GM18511 (cell line): ENCODE measurements around the gene NLRP6.
"Not testable (repeated sequence)": the region's sequence is repeated elsewhere in the genome, so short reads cannot be mapped to it uniquely, and the experiment has no call there.

Experiments used
- ATAC-seq: cut with Tn5 transposase; IDR thresholded peaks from one replicate; pipeline ENCODE4 v1.9.1; 2021; ENCODE audit warnings: mild to moderate bottlenecking, moderate library complexity; ENCODE audit not compliant: unreplicated experiment

Gene NLRP6

DNA sequence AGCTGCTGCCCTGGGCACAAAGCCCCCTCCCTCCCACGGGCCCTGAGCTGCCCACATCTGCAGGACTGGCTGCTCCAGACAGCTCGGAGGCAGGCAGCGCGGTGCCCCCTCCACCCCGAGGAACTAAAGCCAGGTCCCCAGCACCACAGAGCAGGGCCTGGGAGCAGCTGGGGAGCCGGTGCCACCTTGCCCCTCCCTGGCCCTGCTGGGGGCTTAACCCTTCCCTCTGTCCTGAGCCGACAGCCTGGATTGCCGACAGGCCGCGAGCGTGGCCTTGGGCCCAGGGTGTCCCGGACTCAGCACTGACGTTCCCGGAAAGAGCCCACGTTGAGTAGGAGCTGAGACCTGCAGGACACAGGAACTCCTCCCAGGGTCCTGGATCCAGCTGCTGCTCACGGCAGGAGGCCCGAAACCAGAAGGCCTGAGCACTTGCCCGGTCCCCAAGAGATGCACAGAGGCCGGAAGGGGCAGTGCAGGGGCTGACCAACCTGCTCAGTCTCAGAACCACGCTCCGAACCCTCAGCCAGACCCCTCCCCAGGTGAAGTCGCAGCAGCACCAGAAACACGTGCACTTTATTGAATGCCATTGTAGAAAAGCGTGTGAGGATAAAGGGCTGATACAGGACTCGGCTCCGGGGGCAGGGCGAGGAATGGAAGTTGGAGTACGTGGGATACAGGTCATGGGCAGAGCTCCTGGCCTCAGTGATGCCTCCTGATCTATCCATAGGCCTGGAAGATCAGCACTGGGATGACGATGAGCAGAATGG lies 41.1 kb downstream of the NLRP6 start:
- ATAC-seq: peak; percentile 24

DNA sequence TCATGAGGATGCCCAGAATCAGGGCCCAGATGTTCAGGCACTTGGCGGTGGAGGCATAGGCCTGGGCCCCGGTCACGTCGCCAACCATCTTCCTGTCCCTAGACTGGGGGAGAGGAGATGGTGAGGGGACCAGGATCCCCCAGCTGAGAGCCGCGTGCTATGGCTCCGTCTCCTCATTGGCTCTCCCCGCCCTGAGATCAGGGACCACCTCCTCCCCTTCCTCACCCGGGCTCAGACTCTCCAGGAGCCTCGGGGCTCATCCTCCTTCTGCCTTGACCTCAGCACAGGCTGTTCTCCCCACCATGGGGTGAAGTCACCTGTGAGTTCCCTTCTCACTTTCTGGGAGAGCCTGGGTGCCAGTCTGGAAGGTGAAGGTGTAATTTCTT lies 41.7 kb downstream of the NLRP6 start:
- not testable (repeated sequence) for ATAC-seq

DNA sequence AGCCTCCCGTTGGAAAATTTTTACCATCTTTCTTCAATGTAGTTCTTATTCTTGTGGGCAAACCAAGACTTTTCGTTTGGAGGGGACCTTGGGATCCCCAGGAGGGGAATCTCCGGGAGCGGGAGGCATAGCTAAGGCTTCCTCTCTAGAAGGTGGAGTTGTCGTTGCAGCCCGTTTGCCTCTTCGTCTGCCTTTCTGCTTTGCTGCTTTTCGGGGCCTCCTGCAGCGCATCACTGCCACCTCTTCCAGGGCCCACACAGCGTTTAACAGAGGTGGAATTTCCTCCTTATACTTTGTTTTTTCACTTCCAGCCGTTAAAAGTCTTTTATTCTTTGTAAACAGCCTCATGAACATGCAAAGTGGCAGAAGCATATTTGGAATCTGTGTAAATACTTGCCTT lies 45.9 kb downstream of the NLRP6 start:
- ATAC-seq: no peak

DNA sequence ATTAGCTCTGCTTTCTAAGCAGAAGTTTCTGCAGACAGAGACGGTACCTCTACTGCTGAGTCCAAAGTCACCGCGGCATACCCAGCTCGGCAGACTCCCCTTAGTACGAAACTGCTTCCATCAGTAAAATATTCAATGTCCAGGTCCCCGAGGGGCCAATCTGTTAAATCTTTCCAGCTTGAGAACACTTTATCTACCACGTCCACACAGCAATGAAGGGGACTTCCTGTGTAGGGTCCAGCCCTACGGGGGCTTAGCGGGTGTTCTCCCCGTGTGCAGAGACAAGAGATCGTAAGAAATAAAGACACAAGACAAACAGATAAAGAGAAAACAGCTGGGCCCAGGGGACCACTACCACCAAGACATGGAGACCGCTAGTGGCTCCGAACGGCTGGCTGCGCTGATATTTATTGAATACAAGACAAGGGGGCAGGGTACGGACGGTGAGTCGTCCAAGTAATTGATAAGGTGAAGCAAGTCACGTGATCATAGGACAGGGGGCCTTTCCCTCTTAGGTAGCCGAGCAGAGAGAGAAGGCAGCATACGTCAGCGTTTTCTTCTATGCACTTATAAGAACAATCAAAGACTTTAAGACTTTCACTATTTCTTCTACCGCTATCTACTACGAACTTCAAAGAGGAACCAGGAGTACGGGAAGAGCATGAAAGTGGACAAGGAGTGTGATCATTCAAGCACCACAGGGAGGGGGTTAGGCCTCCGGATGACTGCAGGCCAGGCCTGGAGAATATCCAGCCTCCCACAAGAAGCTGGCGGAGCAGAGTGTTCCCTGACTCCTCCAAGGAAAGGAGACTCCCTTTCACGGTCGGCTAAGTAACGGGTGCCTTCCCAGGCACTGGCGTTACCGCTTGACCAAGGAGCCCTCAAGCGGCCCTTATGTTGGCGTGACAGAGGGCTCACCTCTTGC lies 46.6 kb downstream of the NLRP6 start:
- not testable (repeated sequence) for ATAC-seq

DNA sequence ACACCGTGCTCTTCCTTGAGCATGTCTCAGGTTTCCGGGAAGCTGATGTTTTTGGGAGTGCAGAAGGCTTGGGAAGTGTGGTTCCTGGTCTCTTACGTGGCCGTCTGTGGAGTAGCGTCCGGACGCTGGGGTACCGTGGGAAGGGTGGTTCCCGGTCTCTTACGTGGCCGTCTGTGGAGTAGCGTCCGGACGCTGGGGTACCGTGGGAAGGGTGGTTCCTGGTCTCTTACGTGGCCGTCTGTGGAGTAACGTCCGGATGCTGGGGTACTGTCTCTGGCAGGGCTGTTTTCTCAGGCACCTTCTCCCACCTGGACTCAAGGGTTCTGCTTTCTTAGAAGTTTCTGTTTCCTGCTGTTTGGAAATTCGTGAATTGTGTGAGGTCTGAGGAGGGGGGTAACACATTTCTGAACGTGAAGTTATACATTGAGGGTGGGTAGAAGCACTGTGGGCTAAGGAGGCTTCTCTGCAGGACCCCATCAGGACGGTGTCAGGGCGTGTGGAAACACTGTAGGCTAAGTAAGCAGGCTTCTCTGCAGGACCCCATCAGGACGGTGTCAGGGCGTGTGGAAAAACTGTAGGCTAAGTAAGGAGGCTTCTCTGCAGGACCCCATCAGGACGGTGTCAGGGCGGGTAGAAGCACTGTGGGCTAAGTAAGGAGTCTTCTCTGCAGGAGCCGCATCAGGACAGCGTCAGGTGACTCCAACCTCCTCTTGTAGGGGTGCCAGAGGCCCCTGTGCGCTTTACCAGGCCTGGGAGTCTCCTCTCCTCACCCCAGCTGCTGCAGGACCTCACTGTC lies 47.8 kb downstream of the NLRP6 start:
- ATAC-seq: no peak

DNA sequence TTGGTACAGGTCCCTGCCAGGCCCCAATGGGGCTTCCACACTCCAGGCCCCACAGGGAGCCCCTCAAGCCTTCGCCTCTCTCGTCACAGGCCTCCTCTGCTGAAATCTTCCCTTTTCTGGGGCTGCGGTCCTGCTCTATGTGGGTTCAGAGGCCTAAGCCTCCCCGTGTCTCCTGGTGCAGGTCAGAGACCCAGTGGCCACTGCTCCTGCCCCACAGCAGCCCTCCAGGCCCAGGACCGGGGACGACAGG lies 48.3 kb downstream of the NLRP6 start:
- no peak for ATAC-seq

DNA sequence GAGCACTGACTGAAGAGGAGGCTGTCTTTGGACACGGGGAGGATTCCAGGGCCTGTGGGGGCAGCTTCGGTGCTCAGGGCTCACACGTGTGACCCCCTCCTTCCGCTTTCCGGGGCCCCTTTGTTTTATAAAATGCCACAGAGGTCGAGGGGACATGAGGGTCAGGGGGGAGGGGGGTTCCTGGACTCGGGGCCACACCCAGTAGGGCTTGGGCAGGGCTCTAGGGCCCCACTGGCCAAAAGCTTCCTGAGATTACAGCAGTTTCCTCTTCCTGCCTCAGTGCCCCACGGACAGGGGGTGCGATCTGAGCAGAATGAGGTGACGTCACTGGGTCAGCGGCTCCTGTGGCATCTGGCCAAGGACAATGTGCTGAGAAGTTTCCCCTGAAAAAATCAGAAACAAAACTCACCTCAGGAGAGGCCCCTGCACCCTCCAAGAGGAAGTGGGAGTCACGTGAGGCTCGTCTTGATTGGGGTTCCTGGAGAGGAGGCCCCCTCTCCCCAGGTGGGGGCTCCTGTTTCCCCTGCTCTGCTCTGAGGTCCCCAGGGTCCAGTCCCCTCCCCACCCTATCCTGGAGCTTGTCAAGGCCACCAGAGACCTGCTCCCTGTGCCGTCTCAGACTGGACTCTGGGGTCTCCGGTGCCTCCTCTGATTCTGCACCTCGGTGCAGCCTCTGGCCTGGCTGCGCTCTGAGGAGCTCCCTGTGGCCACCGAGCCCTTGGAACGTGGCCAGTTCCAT lies 48.8 kb downstream of the NLRP6 start:
- peak; percentile 80 for ATAC-seq

DNA sequence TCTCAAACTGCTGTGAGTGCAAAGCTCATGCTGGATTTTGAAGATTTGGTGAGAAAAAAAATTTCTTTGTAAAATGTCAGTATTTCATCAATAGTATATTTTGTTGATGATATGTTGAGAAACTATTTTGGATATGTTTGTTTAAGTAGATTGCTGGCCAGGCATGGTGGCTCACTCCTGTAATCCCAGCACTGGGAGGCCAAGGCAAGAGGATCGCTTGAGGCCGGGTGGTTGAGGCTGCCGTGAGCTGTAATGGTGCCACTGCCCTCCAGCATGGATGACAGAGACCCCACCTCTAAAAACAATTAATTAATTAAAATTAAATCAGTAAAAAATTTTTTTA lies 49.3 kb downstream of the NLRP6 start:
- ATAC-seq: no peak

DNA sequence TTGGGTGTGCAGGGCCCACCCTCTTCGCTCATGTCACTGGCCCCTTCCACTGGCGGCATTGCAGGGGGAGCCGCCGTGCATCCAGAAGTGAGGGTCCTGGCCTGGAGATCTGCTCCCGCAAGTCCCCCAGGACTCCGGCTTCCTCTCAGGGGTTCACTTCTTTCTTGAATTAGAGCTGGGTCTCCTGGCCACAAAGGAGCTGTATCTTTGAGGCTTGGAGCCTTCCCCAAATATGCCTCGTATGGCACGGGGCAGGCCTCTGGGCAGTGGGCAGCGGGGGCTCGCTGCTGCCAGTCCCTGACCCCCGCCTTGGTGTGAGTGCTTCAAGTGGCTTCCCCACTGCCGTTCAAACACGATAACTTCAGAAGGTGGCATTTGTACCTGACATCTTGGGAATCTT lies 49.8 kb downstream of the NLRP6 start:
- no peak for ATAC-seq

DNA sequence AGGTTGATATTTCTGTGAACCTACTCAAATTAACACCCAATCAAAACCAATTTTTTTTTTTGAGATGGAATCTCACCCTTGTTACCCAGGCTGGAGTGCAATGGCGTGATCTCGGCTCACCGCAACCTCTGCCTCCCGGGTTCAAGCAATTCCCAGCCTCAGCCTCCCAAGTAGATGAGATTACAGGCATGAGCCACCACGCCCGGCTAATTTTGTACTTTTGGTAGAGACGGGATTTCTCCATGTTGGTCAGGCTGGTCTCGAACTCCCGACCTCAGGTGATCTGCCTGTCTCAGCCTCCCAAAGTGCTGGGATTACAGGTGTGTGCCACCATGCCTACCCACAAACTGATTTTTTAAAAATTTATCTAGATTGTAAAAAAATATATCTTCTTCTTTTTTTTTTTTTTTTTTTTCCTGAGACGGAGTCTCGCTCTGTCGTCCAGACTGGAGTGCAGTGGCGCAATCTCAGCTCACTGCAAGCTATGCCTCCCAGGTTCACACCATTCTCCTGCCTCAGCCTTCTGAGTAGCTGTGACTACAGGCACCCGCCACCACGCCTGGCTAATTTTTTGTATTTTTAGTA lies 50.4 kb downstream of the NLRP6 start:
- ATAC-seq: not testable (repeated sequence)

DNA sequence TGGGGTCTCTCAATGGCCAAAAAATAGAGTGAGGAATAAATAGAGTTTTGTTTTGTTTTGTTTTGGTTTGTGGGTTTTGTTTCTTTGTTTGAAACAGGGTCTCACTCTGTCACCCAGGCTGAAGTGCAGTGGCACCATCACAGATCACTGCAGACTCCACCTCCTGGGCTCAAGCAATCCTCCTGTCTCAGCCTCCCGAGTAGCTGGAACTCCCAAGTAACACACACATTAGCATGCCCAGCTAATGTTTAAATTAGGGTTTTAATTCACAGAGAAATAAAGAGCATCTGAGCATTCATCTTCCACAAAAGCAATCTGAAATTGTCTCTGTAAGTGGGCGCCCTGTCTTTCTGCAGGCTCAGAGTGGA lies 51.7 kb downstream of the NLRP6 start:
- no peak for ATAC-seq

DNA sequence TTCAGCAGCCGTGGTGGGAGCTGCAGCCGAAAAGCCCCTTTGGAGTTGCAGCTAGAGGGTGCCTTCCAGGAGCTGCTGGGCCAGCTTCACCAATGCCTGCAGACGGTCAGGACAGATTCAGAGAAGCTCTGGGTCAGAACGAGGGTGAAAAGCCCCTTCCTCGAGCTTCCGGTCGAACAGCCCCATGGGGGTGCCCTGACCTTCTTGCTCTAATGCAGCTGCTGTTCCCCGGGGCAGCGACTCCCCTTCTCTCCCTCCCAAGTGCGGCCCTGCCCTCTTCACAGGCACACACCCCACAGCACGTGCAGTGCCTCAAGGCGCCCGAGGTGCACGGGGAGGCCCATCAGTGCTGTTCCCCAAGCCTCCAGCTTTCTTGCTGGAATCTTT lies 52.1 kb downstream of the NLRP6 start:
- ATAC-seq: no peak

DNA sequence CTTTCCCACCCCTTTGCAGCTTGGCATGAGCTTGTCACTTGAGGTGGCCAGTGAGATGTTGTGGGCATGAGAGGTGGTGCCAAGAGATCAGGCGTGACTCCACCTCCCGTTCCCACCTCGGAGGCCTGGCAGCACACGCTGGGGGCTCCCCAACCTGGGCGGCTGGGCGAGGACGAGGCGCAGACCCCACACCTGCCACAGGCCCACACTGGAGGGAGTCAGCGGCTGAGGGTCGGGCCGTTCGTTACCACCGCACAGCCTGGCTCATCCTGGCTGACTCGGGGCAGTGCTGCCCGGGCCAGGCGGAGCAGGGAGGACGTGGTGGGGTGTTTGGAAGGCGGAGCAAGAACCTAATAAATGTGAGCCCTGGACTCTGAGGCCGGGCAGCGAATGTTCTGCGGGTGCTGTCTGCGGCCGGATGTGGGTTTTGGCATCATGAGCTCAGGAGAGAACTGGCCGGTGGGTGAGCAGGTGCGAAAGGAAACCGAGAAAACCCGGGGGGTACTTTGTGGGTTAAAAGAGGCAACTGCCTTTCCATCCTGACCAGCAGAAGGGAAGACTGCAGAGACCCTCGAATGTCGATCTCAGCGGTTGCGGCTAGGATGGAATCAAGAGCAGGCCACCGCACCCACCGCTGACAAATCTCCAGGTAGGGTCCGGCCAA lies 52.6 kb downstream of the NLRP6 start:
- no peak for ATAC-seq

DNA sequence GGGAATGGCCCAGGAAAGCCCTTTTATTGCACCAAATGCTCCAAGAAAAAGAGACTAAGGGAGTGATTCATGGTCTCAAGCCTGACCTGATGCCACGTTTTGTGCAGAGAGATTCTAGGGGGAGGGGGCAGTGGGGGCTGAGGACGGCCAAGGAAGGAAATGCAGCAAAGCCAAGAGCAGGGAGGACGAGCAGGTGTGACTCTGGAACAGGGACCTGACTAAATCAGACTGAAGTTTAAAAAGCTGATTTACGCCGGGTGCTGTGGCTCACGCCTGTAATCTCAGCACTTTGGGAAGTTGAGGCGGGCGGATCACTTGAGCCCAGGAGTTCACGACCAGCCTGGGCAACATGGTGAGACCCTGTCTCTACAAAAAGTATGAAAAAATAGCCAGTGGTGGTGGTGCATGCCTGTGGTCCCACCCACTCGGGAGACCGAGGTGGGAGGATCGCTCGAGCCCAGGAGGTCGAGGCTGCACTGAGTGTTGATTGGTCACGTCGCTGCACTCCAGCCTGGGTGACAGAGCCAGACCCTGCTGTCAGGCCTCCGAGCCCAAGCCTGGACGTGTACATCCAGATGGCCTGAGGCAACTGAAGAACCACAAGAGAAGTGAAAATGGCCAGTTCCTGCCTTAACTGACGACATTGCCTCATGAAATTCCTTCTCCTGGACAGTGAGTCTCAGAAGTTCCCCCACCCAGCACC lies 53.3 kb downstream of the NLRP6 start:
- ATAC-seq: no peak

DNA sequence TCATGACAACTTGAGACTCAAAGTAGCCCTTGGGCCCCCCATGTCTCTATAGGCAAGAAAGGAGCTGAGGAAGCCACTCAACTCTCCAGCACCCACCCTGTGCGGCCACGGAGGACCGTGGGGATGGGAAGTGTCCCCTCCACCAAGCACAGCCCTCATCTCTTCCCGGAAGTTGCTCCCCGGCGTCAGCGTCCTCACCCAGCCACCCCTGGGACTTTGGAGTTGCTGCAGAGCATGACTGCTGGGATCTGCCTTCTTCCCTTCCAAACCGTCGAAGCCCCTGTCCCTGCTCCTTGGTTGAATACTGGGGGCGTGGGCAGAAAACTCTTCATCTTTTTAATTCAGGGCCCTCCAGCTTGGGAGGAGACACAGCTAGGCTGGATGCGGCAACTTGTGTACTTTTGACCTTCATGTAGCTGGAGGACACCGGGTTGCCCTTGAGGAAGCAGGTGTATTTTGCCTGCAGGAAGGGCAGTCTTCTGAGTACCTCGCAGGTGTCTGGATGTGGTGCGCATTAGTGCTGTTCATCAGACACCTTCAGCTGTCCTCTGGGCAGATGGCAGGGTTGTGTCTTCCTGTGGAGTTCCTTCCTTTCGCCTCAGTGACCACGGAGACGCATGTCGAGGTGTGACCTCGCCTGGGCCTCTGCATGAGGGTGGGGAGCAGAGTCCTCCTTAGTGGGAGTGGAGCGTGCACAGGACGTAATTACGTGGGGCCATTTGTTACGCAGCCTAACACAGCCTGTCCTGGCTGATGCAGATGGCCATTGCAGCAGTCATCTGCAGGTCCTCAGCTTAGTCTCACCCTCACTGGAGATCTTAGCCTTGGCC lies 54.7 kb downstream of the NLRP6 start:
- ATAC-seq: no peak

DNA sequence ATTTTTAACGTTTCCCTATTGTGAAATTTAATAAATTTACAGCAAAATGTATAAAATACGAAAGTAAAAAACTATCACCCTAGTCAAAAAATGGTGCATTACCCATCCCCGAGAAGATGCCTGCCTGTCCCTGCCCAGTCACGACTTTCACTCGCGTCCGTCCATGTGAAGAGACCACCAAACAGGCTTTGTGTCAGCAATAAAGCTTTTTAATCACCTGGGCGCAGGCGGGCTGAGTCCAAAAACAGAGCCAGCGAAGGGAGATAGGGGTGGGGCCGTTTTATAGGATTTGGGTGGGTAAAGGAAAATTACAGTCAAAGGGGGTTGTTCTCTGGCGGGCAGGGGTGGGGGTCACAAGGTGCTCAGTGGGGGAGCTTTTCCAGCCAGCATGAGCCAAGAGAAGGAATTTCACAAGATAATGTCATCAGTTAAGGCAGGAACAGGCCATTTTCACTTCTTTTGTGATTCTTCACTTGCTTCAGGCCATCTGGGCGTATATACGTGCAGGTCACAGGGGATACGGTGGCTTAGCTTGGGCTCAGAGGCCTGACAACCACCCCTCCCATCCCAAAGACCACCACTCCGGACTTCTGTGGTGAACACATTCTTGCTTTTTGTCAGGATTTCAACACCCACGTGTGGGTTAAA lies 55.5 kb downstream of the NLRP6 start:
- not testable (repeated sequence) for ATAC-seq

DNA sequence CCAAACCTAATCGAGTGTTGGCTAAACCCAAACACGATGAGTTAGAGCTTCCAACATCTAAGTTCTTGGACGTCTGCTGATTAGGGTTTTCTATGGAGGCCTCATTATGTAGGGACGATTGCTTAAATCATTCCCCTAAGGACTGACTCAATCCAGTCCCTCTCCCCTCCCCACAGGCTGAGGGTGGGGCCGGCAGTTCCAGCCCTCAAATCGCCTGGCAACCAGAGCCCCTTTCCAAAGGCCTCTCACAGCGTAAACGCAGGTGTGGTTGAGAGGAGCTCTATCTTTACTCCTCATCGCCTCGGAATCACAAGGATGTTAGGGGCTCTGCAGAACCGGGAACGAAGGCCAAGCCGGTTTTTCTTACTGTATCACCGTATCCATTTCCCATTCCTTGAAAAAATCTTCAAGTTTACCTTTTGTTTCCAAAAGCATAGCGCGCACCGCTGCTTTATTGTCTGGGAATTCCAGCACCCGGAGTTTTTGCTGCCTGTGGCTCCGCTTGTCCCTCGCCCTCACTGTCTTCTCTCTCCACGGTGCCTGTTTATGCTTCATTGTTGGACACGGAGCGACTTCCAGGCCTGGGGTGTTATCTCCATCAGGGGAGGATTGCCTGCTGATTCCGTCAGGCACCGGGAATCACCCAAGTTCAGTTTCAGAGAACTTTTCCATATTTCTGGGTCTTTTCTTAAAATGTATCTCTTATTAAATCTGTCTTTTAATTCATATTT lies 56.2 kb downstream of the NLRP6 start:
- ATAC-seq: no peak
